Cardiac muscle cell (in vitro differentiated cells and primary cell): ENCODE measurements around the gene CAMK2D. TPM values are rescaled to one million over a fixed set of nuclear protein-coding genes. Genes with fewer than 3 reads are reported as not detected.
A peak's percentile ranks its signal among the peaks of the same experiment; 100 is the strongest.

Experiments
- DNase-seq, 2 donors: peaks; one replicate each; pipeline versions ENCODE4 v3.0.0 to v3.0.0-alpha.2; 2010 to 2017; ENCODE audit warnings: low read depth in 1 of 2, low spot score in 1 of 2
- H3K27ac ChIP-seq: fragments of 200-600 bp; sonication (generic); 2 replicates; pipeline ENCODE4 v1.5.1; 2016
- H3K27me3 ChIP-seq: fragments of 200-600 bp; sonication (generic); 2 replicates; pipeline ENCODE4 v1.6.0; 2016; ENCODE audit warnings: control low read depth
- H3K36me3 ChIP-seq: fragments of 200-600 bp; sonication (generic); 2 replicates; pipeline ENCODE4 v1.5.1; 2016; ENCODE audit warnings: control low read depth
- H3K4me1 ChIP-seq: fragments of 200-600 bp; sonication (generic); 2 replicates; pipeline ENCODE4 v1.8.1; 2017; ENCODE audit warnings: low read depth, mild to moderate bottlenecking, mixed run types
- H3K4me3 ChIP-seq: fragments of 200-600 bp; sonication (generic); 2 replicates; pipeline ENCODE4 v1.5.1; 2016; ENCODE audit warnings: mild to moderate bottlenecking
- H3K9me3 ChIP-seq: fragments of 200-600 bp; sonication (generic); 2 replicates; pipeline ENCODE4 v1.5.1; 2017; ENCODE audit warnings: low read depth, mild to moderate bottlenecking, control low read depth
- polyA plus RNA-seq: library from polyadenylated mRNA; unstranded; fragments of >200 nt; fragmentation: Nextera tagmentation; extraction: Ambion mirVana; gene quantifications from 2 replicates; pipeline ENCODE4 v1.2.1, GENCODE V29; 2016
- total RNA-seq: library from RNA; depleted of rRNA; stranded (reverse); fragments of >200 nt; gene quantifications from 2 replicates; pipeline ENCODE4 v1.2.3, GENCODE V29; 2016
- TF ChIP-seq, protein P1 (sequence below): IDR thresholded peaks from 2 replicates; pipeline ENCODE4 v1.5.1; 2012; ENCODE audit warnings: low read depth, mild to moderate bottlenecking, low read length

CAMK2D gene
- total and polyA plus RNA-seq, 2 experiments from 2014 or later: 60.6 to 84.7 TPM

DNA sequence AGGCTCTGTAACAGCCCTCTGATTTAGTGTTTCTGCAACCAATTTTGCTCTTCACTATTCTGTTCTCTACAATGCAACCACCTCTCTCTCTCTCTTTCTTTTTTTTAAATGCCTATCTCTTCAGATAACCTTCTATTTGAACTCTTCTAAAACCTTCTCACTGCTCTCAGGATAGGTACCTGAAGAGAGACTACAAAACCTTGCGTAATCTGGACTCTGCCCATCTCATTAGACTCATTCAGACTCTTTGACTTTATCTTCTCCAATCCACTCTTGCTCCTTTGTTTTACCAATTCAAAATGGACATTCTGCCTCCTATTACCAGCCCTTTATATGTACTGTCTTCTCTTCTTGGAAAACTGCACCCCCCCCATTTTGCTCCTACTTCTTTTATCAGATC lies 291.6 kb downstream of the CAMK2D start:
- TF ChIP-seq, protein P1, sequence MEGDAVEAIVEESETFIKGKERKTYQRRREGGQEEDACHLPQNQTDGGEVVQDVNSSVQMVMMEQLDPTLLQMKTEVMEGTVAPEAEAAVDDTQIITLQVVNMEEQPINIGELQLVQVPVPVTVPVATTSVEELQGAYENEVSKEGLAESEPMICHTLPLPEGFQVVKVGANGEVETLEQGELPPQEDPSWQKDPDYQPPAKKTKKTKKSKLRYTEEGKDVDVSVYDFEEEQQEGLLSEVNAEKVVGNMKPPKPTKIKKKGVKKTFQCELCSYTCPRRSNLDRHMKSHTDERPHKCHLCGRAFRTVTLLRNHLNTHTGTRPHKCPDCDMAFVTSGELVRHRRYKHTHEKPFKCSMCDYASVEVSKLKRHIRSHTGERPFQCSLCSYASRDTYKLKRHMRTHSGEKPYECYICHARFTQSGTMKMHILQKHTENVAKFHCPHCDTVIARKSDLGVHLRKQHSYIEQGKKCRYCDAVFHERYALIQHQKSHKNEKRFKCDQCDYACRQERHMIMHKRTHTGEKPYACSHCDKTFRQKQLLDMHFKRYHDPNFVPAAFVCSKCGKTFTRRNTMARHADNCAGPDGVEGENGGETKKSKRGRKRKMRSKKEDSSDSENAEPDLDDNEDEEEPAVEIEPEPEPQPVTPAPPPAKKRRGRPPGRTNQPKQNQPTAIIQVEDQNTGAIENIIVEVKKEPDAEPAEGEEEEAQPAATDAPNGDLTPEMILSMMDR: no peak
- Histone ChIP-seq H3K27me3 (no peaks in the 10 kb centered on the region), H3K9me3 (no peaks in the 10 kb centered on the region), H3K4me3 (no peak overlapping the region), H3K36me3 (peaks cover under 1% of the 10 kb centered on the region), H3K4me1 (no peaks in the 10 kb centered on the region), H3K27ac (no peak overlapping the region)
- no peak for DNase-seq

DNA sequence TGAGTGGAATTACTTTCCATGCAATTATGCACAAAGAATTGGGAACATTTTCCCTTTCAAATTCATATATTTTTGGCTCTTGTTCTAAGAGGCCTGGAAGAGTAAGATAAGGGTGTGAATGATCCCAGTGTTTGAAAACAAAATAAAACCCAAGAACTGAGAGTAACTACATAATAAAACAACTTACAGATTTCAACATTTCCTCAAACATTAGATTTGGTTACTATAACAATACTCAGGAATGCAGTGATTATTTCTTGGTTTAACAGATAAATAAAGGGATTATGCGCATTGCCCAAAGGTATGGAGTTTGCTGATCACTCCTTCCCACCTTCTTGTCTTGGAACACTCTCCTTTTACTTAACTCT lies 292.5 kb downstream of the CAMK2D start:
- Histone ChIP-seq H3K9me3 (no peaks in the 10 kb centered on the region), H3K36me3 (peaks cover 6% of the 10 kb centered on the region), H3K27ac (peak overlapping the region; percentile 41), H3K27me3 (no peaks in the 10 kb centered on the region), H3K4me1 (no peaks in the 10 kb centered on the region), H3K4me3 (no peak overlapping the region)
- DNase-seq: peak in 1 of 2 donors; percentile 85
- TF ChIP-seq, protein P1: no peak

DNA sequence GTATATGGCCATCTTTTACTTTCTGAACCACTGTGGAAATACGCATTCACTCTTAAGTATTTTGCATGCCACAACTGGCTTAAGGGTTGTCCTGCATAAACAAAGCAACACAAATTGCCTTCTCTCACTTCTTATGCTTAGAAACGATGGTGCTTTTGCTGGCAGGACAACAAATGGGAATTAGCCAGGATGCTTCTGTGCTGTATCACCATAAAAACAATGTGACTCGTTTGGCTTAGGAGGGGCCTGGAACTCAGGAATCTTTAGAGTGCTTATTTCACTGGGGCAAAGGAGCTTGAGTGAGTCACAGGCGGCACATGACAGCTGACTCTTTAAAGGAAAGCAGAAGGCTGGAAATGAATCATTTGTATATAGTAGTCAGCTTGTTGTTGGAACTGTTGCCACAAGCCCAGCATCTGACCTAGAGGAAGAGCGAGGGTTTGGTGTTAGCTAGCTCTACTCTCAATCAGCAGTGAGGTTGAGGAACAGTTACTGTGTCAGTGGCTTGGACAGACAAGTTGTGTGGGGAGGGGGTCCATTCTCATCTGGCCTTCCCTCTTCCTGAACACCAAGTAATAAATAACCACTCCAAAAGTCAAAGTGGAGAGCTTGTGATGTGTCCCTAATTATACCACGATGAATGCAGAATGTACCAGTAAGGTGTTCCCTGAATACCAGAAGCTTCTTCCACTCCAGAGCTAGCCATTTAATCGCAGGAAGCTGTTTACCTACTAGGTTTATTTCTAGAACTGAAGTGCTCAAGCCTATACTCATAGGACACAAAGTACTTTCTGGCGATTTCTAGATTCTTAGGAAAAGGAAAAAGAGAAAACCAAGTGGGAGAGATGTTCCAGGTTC lies 293.1 kb downstream of the CAMK2D start:
- peak overlapping the region; percentile 41 for H3K27ac ChIP-seq
- no peaks in the 10 kb centered on the region for H3K4me1 ChIP-seq
- no peaks in the 10 kb centered on the region for H3K9me3 ChIP-seq
- no peak overlapping the region for H3K4me3 ChIP-seq
- TF ChIP-seq, protein P1: no peak
- no peaks in the 10 kb centered on the region for H3K27me3 ChIP-seq
- peak; percentile 43 to 99 for DNase-seq
- peaks cover 6% of the 10 kb centered on the region for H3K36me3 ChIP-seq

DNA sequence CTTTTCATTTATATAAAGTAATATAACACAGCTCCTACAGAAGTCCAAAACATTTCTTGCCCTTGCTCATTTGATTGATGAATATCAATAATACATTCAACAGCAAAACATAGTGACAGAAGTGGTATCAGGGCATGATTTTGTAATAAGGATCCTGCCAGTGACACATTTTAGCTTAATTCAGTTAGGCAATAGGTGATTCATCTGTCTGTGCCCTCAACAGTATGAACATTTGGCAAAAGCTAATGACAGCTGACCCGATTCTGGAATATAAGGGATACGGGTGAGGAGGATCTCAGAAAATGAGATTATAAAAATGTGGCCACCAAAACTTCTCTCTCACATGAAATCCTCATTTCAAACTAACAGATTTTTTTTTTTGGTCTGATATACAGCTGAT lies 294.0 kb downstream of the CAMK2D start:
- Histone ChIP-seq H3K9me3 (no peaks in the 10 kb centered on the region), H3K4me3 (no peak overlapping the region), H3K36me3 (peaks cover 6% of the 10 kb centered on the region), H3K4me1 (no peaks in the 10 kb centered on the region), H3K27ac (no peak overlapping the region), H3K27me3 (no peaks in the 10 kb centered on the region)
- DNase-seq: peak in 1 of 2 donors; percentile 76
- TF ChIP-seq, protein P1: no peak

DNA sequence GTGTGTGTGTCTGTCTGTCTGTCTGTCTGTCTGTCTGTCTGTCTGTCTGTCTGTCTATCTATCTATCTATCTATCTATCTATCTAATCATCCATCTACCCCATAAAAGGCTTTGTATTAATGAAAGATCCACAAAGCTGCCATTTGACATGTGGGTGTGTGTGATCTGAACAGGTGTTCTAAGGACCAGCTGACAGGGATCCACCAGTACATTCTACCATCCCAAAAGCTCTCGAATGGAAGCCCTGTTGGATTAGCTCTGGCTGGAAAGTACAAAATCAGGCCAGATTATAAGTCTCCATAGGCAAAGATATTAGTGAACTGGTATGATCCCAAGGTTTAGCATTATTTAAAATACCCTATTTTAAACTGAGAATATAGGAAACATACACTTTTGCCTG lies 299.3 kb downstream of the CAMK2D start:
- H3K36me3 ChIP-seq: peaks cover 19% of the 10 kb centered on the region
- H3K4me1 ChIP-seq: no peaks in the 10 kb centered on the region

More for the DNA sequence above, 299.3 kb downstream of the CAMK2D start:
- TF ChIP-seq, protein P1: no peak
- Histone ChIP-seq H3K9me3 (no peaks in the 10 kb centered on the region), H3K4me3 (no peak overlapping the region), H3K27ac (no peak overlapping the region), H3K27me3 (no peaks in the 10 kb centered on the region)
- no peak for DNase-seq
